GM18907 (cell line): Measurements from ENCODE around the gene DIAPH1.

Source experiments
- ATAC-seq: cut with Tn5 transposase; IDR thresholded peaks from one replicate; pipeline ENCODE4 v1.9.1; 2021; ENCODE audit warnings: mild to moderate bottlenecking, moderate library complexity; ENCODE audit not compliant: unreplicated experiment

The DIAPH1 gene

GRCh38 chr5:141565826-141566570, 52.8 kb downstream of the DIAPH1 start:
- no peak for ATAC-seq

GRCh38 chr5:141564216-141564692, 54.5 kb downstream of the DIAPH1 start:
- peak; percentile 95 for ATAC-seq

GRCh38 chr5:141560725-141561483, 57.9 kb downstream of the DIAPH1 start:
- no peak for ATAC-seq

GRCh38 chr5:141560151-141560550, 58.6 kb downstream of the DIAPH1 start:
- no peak for ATAC-seq

- no peak for ATAC-seq
Observed at GRCh38 chr5:141559461-141559860, 59.3 kb downstream of the DIAPH1 start.

- peak; percentile 14 for ATAC-seq
Observed at GRCh38 chr5:141558150-141558549, 60.6 kb downstream of the DIAPH1 start.

- ATAC-seq: peak; percentile 81
Observed at GRCh38 chr5:141557681-141558136, 61.1 kb downstream of the DIAPH1 start.

- no peak for ATAC-seq
Observed at GRCh38 chr5:141547921-141548320, 70.9 kb downstream of the DIAPH1 start.

GRCh38 chr5:141547488-141547887, 71.3 kb downstream of the DIAPH1 start:
- ATAC-seq: no peak

GRCh38 chr5:141543053-141543452, 75.7 kb downstream of the DIAPH1 start:
- ATAC-seq: no peak

GRCh38 chr5:141534492-141535213, 84.1 kb downstream of the DIAPH1 start:
- no peak for ATAC-seq

- ATAC-seq: no peak
Observed at GRCh38 chr5:141533897-141534296, 84.9 kb downstream of the DIAPH1 start.

- ATAC-seq: no peak
Observed at GRCh38 chr5:141532726-141533125, 86.1 kb downstream of the DIAPH1 start.

GRCh38 chr5:141529873-141530272, 88.9 kb downstream of the DIAPH1 start:
- peak; percentile 40 for ATAC-seq

- peak; percentile 62 for ATAC-seq
Observed at GRCh38 chr5:141529002-141529401, 89.8 kb downstream of the DIAPH1 start.

- no peak for ATAC-seq
Observed at GRCh38 chr5:141528291-141528984, 90.4 kb downstream of the DIAPH1 start.

- ATAC-seq: no peak
Observed at GRCh38 chr5:141527426-141527825, 91.4 kb downstream of the DIAPH1 start.

- ATAC-seq: no peak
Observed at GRCh38 chr5:141525653-141526052, 93.1 kb downstream of the DIAPH1 start.

GRCh38 chr5:141524604-141525597, 93.9 kb downstream of the DIAPH1 start:
- ATAC-seq: peak; percentile 79
